WERI-Rb-1 (cell line): ENCODE results near the gene LRSAM1.

Experiments used
- DNase-seq: peaks from one replicate; pipeline ENCODE4 v3.0.0-alpha.2; 2020
- H3K27ac ChIP-seq: fragments of 250-450 bp; sonication (Bioruptor Pico); 2 replicates; pipeline ENCODE4 v1.5.1; 2020; ENCODE audit warnings: mild to moderate bottlenecking, moderate library complexity
- H3K27me3 ChIP-seq: fragments of 250-450 bp; sonication (Bioruptor Pico); 2 replicates; pipeline ENCODE4 v1.5.1; 2021; ENCODE audit warnings: mild to moderate bottlenecking, low read depth, moderate library complexity; ENCODE audit not compliant: insufficient read depth, severe bottlenecking
- H3K36me3 ChIP-seq: fragments of 250-450 bp; sonication (Bioruptor Pico); 2 replicates; pipeline ENCODE4 v1.5.1; 2020; ENCODE audit warnings: mild to moderate bottlenecking, moderate library complexity
- H3K4me3 ChIP-seq: 2 replicates; pipeline ENCODE4 v1.5.1; 2011; ENCODE audit warnings: low read depth, mild to moderate bottlenecking, control low read depth, low read length
- H3K9me3 ChIP-seq: fragments of 250-450 bp; sonication (Bioruptor Pico); 2 replicates; pipeline ENCODE4 v1.5.1; 2021; ENCODE audit warnings: mild to moderate bottlenecking, moderate library complexity; ENCODE audit not compliant: severe bottlenecking
- TF ChIP-seq, protein P1 (sequence below): IDR thresholded peaks from 2 replicates; pipeline ENCODE4 v1.5.1; 2011; ENCODE audit warnings: low read depth, mild to moderate bottlenecking, control low read depth, inconsistent platforms, low read length

LRSAM1 gene

DNA sequence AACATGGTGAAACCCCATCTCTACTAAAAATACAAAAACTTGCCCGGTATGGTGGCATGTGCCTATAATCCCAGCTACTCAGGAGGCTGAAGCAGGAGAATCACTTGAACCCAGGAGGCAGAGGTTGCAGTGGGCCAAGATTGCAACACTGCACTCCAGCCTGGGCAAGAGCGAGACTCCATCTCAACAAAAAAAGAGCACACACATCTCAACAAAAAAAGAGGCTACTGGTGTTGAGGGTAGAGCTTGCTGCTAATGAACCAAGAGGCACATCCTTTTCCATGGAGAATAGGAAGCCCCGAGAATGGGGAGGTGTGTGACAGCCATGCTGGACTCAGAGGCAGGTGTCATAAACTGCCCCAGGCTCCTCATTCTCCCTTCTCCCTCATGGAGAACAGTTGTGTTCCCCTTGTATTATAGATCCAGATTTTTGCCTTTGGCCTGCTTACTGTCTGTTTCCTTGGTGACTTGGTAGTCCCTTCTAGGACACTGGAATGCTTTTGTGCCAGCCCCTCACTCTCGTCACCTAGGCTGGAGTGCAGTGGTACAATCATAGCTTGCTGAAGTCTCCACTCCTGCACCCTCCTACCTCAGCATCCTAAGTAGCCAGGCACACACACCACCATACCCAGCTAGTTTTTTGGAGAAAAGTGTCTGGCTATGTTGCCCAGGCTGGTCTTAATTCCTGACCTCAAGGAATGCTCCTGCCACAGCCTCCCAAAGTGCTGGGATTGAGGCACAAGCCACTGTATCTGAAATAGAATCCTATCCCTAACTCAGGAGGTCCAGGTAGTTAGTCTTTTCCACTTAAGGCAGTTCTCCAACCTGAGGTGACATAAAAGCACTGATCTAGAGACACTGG is 5.2 kb upstream of the LRSAM1 start:
- DNase-seq, result no peak
- Histone ChIP-seq H3K27me3 (no peaks in the 10 kb centered on the region), H3K27ac (no peak overlapping the region), H3K36me3 (peaks cover 100% of the 10 kb centered on the region), H3K9me3 (peaks cover 20% of the 10 kb centered on the region), H3K4me3 (no peak overlapping the region)
- TF ChIP-seq, protein P1, sequence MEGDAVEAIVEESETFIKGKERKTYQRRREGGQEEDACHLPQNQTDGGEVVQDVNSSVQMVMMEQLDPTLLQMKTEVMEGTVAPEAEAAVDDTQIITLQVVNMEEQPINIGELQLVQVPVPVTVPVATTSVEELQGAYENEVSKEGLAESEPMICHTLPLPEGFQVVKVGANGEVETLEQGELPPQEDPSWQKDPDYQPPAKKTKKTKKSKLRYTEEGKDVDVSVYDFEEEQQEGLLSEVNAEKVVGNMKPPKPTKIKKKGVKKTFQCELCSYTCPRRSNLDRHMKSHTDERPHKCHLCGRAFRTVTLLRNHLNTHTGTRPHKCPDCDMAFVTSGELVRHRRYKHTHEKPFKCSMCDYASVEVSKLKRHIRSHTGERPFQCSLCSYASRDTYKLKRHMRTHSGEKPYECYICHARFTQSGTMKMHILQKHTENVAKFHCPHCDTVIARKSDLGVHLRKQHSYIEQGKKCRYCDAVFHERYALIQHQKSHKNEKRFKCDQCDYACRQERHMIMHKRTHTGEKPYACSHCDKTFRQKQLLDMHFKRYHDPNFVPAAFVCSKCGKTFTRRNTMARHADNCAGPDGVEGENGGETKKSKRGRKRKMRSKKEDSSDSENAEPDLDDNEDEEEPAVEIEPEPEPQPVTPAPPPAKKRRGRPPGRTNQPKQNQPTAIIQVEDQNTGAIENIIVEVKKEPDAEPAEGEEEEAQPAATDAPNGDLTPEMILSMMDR, result no peak

DNA sequence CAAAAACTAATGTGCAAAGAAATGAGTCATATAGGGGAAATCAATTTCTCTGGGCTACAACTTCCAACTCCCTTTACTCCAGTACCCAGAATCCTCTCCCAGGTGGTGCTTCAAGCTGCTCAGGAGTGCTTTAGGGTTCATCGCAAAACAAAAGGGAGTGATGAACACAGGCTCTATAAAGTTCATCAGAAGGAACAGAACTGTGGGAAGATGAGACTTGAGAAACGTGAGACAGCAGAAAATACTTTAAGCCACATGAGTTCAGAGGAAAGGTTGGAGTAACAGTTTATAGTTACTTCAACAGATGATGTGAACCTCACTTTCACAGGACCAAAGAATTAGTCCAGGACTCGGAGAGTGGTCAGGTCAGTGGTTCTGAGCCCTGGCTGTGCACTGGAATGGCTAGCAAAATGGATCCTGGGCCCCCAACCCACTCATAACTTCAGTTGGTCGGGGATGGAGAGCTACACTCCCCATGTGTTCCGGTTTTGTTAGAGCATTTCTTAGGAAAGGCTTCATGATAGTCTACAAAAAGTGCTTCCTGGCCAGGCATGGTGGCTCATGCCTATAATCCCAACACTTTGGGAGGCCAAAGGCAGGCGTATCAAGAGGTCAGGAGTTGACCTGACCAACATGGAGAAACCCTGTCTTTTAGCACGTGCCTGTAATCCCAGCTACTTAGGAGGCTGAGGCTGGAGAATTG is 4.4 kb upstream of the LRSAM1 start:
- DNase-seq, result no peak
- H3K27ac ChIP-seq, result no peak overlapping the region
- H3K27me3 ChIP-seq, result no peaks in the 10 kb centered on the region
- H3K36me3 ChIP-seq, result peaks cover 93% of the 10 kb centered on the region
- no peak overlapping the region for H3K4me3 ChIP-seq
- TF ChIP-seq, protein P1, result no peak
- H3K9me3 ChIP-seq, result peaks cover 18% of the 10 kb centered on the region

DNA sequence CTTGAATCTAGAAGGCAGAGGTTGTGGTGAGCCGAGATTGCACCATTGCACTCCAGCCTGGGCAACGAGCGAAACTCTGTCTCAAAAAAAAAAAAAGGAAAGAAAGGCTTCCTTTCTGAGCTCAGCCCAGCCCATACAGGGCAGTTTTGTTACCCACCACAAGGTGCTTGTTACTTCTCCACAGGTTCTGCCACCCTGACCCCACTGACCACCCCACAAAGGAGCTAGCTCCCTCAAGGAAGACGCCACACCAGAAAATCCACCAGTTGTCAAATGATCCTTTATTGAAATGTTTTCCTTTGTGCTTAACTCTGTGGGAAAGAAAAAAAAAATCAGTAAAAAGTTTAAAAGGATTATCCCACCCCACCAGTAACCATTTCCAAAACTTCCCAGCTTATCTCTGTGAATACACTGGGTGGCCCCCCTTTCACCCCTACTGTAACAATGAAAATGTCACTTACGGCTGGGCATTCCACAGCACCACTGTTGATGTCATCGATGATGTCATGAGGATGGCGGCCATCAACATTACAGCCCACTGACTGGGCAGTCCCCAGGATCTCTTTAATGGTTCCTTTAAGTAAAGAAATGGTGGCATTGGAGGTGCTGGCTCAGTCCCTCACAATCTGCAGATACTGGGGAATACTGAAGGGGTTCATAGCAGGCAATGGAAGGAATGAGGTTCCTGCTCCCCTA is 3.7 kb upstream of the LRSAM1 start:
- Histone ChIP-seq H3K9me3 (peaks cover 16% of the 10 kb centered on the region), H3K27me3 (no peaks in the 10 kb centered on the region), H3K36me3 (peaks cover 86% of the 10 kb centered on the region), H3K27ac (no peak overlapping the region), H3K4me3 (no peak overlapping the region)
- TF ChIP-seq, protein P1, result no peak
- DNase-seq, result no peak

DNA sequence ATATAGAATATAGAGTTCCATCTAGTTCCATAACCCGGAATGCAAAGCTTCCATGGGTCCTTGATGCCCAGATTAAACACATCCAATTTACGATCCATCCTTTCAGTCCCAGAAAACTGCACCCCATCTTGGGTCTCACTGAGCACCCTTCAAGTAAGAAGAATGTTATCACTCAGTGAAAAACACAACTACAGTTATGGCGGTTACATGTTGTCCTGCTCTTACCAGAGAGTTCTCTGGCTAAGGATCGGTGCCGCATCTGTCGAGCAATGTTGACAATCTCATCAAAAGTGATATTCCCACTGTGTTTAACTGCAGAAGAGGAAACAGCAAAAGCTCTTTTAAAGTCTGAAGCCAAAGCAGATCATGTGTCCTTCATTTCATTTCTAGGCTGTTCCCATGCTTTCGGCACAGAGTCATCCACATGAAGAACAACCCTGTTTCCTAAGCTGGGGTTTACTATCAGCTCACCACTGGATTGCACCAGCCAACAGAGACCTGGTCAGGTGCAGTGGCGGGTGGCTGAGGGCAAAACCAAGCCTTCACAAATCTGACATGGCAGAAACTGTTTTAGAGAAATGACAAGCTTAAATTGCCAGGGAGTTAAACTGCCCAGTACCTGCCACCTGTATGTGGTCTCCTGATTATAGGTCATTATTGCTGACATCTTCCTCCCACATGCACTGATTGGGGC is 3.1 kb upstream of the LRSAM1 start:
- Histone ChIP-seq H3K9me3 (peaks cover 13% of the 10 kb centered on the region), H3K27me3 (no peaks in the 10 kb centered on the region), H3K4me3 (no peak overlapping the region), H3K27ac (peak overlapping the region; percentile 11; the same call in 1 of the 2 replicates), H3K36me3 (peaks cover 79% of the 10 kb centered on the region)
- TF ChIP-seq, protein P1, result no peak
- no peak for DNase-seq

DNA sequence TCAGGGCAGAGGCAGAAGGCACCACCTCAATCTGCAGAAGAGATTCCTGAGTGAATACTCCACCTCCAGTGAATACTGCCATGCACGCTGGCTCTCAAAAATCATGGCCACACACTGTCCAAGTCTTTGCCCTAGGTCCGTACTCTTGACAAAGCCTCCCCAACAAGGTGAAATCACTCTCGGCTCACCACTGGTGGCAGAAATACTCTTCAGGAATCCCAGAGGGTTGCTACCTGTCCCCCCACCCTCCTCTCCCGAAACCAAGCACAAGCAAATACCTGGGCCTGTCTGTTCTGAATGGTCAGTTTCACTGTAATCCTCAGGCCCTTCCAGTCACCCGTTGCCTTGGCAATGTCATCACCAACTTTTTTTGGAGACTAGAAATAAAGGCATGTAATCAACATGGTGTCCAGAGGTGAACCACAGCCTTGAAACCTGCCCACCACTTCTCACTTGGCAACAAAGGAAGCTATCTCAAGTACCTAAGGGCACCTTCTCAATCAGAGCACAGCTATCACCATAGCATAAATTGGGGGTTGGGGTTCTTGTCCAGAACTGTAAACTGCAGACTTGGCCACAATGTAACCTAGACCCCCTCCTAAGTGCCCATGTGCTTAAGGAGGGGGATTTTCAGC is 1.9 kb upstream of the LRSAM1 start:
- H3K36me3 ChIP-seq, result peaks cover 69% of the 10 kb centered on the region
- H3K9me3 ChIP-seq, result peaks cover 6% of the 10 kb centered on the region
- peak overlapping the region; percentile 94 for H3K4me3 ChIP-seq
- DNase-seq, result no peak
- H3K27ac ChIP-seq, result peak overlapping the region; percentile 89
- no peaks in the 10 kb centered on the region for H3K27me3 ChIP-seq
- TF ChIP-seq, protein P1, result no peak
